HepG2 (cell line): Measurements from ENCODE around the gene AP2B1.

ENCODE experiments used
- ATM ChIP-seq: fragments of 450-650 bp; IDR thresholded peaks from 2 replicates; pipeline ENCODE4 v1.7.1; 2017; ENCODE audit warnings: mild to moderate bottlenecking, borderline replicate concordance
- USF2 ChIP-seq, 2 experiments: sonication (generic) in 1 of 2; formaldehyde crosslinking in 1 of 2; IDR thresholded peaks; 2 replicates each; pipeline versions ENCODE4 v1.5.1 to v1.6.1; 2011 to 2020; ENCODE audit warnings: borderline replicate concordance in 1 of 2, low read depth in 1 of 2, low read length in 1 of 2, mild to moderate bottlenecking in 1 of 2, missing genetic modification reagents in 1 of 2, moderate library complexity in 1 of 2
- ZNF350 ChIP-seq: sonication (generic); formaldehyde crosslinking; IDR thresholded peaks from 2 replicates; pipeline ENCODE4 v1.4.0; 2020; ENCODE audit warnings: mild to moderate bottlenecking, low read depth, missing genetic modification reagents, borderline replicate concordance
- ZNF75D ChIP-seq: sonication (generic); formaldehyde crosslinking; IDR thresholded peaks from 2 replicates; pipeline ENCODE4 v1.8.1; 2023; ENCODE audit warnings: missing genetic modification reagents, mild to moderate bottlenecking, borderline replicate concordance
- ZNF766 ChIP-seq: sonication (generic); formaldehyde crosslinking; IDR thresholded peaks from 2 replicates; pipeline ENCODE4 v1.5.0; 2020; ENCODE audit warnings: missing genetic modification reagents, borderline replicate concordance
- ZSCAN29 ChIP-seq: sonication (generic); formaldehyde crosslinking; conservative IDR thresholded peaks from 2 replicates; pipeline ENCODE4 v1.4.0; 2020; ENCODE audit warnings: mild to moderate bottlenecking, missing genetic modification reagents
- TF ChIP-seq, protein P1 (sequence below): sonication (generic); formaldehyde crosslinking; IDR thresholded peaks from 2 replicates; pipeline ENCODE4 v1.5.0; 2020; ENCODE audit warnings: mild to moderate bottlenecking, missing genetic modification reagents, moderate library complexity

DNA sequence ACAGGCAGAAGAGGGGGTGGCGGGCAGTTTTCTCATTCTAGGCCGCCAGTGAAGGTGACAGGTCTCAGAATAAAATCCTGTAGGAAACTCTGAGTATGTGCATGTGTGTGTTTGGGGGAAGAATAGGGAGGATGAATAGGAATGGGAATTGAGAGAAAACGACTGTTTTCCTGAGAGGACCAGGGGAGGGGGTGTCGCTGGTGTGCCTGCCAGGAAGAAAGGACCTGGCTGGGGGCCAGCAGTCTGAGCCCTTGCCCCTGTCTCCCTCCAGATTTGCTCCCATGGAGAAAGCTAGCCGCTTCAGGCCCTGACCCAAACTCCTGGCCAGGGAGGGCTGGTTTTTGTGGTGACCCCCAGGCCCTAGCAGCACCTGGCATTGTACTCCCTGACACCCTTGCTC is 187.9 kb downstream of the AP2B1 start:
- TF ChIP-seq, protein P1, sequence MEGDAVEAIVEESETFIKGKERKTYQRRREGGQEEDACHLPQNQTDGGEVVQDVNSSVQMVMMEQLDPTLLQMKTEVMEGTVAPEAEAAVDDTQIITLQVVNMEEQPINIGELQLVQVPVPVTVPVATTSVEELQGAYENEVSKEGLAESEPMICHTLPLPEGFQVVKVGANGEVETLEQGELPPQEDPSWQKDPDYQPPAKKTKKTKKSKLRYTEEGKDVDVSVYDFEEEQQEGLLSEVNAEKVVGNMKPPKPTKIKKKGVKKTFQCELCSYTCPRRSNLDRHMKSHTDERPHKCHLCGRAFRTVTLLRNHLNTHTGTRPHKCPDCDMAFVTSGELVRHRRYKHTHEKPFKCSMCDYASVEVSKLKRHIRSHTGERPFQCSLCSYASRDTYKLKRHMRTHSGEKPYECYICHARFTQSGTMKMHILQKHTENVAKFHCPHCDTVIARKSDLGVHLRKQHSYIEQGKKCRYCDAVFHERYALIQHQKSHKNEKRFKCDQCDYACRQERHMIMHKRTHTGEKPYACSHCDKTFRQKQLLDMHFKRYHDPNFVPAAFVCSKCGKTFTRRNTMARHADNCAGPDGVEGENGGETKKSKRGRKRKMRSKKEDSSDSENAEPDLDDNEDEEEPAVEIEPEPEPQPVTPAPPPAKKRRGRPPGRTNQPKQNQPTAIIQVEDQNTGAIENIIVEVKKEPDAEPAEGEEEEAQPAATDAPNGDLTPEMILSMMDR (CRISPR knock-in tag) = no peak
- TF ChIP-seq ZNF766 (no peak), USF2 (IDR thresholded peaks at IDR 0.05; ENCODE audit: low read depth, low read length) (no peak), USF2 (CRISPR knock-in tag; IDR thresholded peaks at IDR 0.05; ENCODE audit: borderline replicate concordance) (no peak), ATM (no peak), ZNF350 (CRISPR knock-in tag) (no peak), ZNF75D (CRISPR knock-in tag) (no peak), ZSCAN29 (CRISPR knock-in tag) (no peak)
